ENCODE measurements around the gene ANKRD53. TPM values are rescaled to one million over a fixed set of nuclear protein-coding genes. Genes with fewer than 3 reads are reported as not detected.

Gene ANKRD53
- total RNA-seq, 1 experiment from 2014 or later: not detected

DNA sequence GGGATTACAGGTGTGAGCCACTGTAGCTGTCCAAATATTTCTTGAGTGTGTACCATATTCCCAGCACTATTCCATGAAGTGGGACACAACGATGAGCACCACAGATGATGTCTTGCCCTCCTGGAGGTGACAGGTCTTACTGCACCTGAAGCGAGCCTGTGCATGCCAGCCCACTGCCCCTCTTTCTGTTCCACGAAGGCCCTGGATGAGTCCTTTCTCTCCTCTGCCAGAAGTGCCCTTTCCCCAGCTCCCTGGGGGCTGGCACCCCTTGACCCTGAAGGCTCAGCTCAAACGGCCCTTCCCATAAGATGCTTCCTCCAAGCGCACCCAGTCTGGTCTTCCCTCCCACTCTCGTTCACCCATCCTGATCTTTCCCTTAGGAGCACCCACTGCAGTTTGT is 37.2 kb upstream of the ANKRD53 start:
- no peak for DNase-seq (ENCODE audit: low read depth, low spot score)
- in situ Hi-C loops (cut with HindIII; ENCODE audit: low pct_unique_long_range_greater_than_20kb, low sequenced_read_pairs): no loop called here

DNA sequence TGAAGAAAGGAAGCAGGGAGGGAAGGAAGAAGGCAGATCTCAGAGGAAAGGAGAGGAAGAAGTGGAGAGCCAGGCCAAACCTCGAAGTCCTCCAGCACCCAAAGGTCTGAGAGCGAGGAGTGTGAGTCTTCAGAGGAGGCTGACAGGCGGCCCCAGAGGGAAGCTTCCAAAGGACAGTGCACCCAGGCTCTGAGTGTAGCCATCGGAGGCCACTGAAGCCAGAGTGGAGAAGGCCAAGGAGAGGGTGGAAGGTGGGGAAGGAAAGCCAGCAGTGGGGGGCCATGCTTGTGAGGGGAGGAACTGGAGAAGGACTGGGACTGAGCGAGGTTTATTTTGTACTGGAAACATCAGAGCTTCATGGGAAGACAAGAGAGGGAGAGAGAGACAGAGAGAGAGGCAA is 36.7 kb upstream of the ANKRD53 start:
- in situ Hi-C loops (cut with HindIII; ENCODE audit: low pct_unique_long_range_greater_than_20kb, low sequenced_read_pairs): no loop called here

DNA sequence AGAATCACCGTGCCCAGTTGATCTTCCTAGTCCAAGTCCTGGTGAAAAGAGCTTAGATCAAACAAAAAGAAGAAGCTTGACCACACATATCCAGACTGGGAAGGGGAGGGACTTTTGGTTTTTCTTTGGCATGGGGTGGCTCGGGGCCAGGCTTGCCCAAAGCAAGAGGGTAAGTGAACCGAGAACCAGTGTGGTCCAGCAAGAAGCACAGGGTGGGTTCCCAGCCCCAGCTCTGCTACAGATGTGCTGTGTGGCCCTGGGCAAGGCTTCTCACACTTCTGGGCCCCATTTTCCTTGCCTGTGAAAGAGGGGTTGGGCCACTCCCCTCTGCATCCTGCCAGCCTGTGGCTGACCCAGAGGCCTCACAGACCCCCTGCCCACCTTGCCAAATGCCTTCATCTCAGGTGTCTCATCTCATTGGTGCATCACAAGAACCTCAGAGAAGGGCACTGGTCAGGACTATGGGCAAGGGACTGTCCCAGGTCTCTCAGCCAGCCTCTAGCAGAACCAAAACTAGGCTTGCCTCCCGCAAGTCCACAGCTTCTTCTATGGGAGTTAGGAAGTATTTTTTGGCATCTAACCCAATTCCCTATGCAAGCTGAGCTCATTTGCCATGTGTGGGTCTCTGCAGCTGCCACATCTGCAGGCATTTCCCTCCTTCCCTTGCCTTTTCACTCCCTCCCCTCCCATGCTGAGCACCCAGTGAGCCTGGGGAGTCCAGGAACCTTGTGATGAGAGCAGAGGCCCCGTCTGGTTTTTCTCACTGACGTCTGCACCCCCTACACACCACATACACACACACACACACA is 35.8 kb upstream of the ANKRD53 start:
- in situ Hi-C loops (cut with HindIII; ENCODE audit: low pct_unique_long_range_greater_than_20kb, low sequenced_read_pairs): no loop called here
- no peak for DNase-seq (ENCODE audit: low read depth, low spot score)

More for the DNA sequence above, 36.7 kb upstream of the ANKRD53 start:
- no peak for DNase-seq (ENCODE audit: low read depth, low spot score)

DNA sequence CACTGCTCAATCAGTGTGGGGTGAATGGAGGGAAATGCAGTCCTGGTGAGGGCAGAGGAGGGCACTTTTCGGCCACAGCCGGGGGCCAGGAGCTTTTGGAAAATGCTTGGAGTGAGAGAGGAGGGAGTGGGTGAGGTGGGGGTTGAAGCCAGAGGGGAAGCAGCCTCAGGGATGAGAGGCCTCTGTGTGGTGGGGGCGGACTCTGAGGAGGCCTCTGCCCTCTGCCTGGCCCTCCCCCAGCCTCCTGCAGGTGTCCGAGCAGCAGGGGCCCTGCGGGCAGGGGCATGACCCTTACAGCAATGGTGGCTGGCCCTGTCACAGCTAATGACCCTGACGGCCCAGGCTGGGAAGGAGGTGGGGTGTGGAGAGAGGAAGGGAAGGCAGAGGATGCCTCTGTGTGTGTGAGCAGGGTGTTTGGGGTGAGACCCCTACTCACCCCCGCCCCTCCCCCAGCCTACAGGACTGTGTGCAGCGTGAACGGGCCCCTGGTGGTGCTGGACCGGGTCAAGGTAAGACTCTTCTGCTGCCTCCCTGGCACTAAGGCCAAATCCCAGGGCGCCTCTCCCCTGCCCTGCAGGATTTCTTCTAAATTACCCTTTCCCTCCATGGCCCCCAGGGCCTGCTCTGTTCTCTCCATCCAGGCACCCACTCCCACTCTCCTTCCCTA is 35.1 kb upstream of the ANKRD53 start:
- in situ Hi-C loops (cut with HindIII; ENCODE audit: low pct_unique_long_range_greater_than_20kb, low sequenced_read_pairs): no loop called here
- no peak for DNase-seq (ENCODE audit: low read depth, low spot score)

DNA sequence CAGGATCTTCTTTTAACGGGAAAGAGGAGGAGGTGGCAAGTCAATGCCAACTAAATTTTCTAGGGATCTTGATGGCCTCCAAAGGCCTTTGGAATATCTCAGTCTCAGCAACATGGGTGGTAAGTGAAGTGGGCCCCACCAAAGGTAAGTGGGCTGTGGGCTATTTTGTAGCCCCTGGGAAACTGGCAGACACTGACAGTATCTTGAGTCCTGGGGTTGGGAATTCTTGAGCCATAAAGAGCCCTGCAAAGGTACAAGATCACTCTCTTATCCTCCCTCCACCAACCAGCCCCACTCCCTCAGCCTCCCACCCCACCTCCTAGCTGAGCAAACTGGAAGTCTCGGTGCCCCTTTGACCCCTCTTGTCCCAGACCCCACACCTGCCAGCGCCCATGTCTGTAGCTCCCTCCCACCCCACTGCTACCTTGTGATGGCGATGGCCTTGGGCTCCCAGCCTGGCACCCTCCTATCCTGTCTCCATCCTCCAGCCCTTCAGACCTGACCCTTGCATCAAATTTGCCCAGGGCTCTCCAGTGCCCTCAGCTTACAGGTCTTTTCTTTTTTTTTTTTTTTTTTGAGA is 34.2 kb upstream of the ANKRD53 start:
- DNase-seq (ENCODE audit: low read depth, low spot score): no peak
- in situ Hi-C loops (cut with HindIII; ENCODE audit: low pct_unique_long_range_greater_than_20kb, low sequenced_read_pairs): no loop called here

DNA sequence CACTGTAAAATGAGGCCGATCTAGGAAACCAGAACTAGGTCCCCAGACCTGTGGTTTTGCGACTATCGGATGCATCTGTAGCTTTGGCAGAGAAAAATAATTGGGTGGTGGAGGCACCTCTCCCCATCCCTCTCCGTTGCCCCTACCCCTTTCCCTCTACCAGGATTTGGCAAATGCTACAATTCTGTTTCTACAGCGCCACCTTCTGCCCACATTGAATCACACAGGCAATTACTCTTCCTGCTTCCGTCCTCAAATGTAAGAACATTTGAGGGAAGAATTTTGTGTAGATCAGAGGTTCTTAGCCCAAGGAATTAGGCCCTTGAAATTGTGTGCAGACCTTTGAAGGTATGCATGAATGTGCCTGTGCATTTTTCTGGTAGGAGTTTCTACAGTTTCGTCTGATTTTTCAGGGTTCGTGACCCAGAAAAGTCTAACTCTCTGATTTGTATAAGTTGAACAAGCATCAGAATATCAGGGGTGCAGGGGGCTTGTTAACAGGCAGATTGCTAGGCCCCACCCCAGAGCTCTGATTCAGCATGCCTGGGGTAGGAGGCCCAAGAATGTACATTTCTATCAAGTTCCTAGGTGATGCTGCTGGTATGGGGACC is 31.5 kb upstream of the ANKRD53 start:
- in situ Hi-C loops (cut with HindIII; ENCODE audit: low pct_unique_long_range_greater_than_20kb, low sequenced_read_pairs): no loop called here
- peak; percentile 85 for DNase-seq (ENCODE audit: low read depth, low spot score)

DNA sequence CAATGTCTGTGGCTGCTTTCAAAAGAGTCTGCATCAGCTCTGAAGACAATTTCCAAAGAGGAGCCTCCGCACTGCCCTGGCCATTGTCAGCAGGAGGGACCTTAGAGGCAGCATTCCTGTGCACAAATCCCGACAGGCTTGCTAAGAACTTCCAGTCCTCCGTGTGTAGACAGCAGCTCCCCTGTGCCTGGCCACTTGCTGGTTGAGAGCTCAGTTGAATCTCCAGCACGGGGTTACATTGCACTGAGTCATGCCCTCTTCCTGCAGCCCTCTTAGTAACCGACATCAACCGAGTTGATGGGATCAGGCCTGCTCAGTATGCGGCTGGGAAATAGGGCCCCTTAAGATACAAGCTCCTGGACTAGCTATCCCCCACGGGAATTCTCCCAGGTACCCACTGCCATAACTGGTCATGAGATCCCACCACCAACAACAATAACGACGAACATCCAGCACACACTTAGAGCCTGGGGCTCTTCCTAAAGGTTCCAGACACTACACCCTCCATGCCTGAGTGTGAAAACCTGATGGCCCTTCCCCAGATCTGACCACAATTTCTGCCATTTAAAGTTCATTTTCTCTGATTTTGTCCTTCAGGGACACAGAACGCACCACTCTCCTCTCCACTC is 30.8 kb upstream of the ANKRD53 start:
- in situ Hi-C loops (cut with HindIII; ENCODE audit: low pct_unique_long_range_greater_than_20kb, low sequenced_read_pairs): no loop called here

DNA sequence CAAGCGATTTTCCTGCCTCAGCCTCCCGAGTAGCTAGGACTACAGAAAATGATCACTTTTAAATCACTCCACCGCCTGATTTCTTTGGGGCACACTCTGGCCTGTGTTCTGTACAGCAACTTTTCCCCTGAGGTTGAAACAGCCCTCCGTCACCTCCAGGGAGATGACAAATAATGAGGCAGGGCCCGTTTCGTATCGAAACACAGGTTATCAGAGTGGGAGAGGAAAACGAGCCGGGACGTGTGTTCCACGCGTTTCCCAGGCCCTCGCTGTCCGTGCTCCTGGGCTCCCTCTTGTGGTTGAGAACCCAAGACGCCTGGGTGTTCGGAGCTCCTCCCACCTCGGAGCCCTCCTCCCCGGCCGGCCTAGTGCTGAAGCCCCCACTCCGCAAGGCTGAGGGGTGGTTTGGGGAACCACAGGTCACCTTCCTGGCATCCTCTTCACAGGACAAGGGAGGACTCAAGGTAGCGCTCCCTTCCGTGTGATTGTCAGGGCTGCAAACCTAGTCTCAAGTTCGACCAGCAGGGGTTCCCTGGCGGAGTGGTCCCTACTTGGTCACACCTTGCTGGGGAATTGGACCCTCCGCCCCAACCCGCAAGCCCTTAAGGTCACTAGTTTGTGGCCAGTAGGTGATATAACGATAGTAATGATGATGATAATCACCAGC is 30.0 kb upstream of the ANKRD53 start:
- peak; percentile 90 for DNase-seq (ENCODE audit: low read depth, low spot score)
- in situ Hi-C loops (cut with HindIII; ENCODE audit: low pct_unique_long_range_greater_than_20kb, low sequenced_read_pairs): no loop called here

More for the DNA sequence above, 30.8 kb upstream of the ANKRD53 start:
- peak; percentile 54 for DNase-seq (ENCODE audit: low read depth, low spot score)

DNA sequence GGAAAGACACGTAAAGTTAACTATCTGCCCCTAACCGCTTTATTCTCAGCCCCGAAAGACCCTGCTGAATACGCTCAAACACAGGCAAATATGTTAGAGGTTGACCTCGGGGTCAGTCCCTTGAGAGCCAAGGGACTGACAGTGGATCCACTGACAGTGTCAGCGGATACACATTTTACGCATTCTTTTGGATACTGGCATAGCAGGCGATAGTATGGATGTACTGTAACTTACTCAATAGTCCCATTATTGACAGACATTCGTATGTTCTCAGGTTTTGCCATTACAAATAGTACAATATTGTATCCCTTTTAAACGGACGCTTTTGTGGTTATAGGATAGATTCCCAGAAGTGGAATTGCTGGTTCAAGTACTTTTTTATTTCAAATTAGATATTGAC is 29.3 kb upstream of the ANKRD53 start:
- in situ Hi-C loops (cut with HindIII; ENCODE audit: low pct_unique_long_range_greater_than_20kb, low sequenced_read_pairs): no loop called here
- peak; percentile 87 for DNase-seq (ENCODE audit: low read depth, low spot score)

DNA sequence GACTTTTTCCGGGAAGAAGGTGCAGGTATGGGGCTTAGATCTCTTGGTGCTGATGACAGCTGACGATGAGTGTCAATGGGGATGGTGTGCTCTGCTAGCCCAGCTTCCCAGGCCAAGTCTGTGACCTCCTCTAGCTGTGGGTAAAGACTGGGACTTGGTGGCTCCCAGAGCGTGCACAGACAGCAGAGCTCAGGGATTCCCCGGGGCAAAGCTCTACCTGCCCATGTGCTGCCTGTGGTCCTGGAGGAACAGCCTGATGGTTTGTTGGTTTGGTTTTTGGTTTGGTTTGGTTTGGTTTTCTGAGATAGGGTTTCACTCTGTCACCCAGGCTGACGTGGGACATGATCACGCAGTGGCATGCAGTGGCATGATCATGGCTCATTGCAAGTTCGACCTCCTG is 23.5 kb upstream of the ANKRD53 start:
- DNase-seq (ENCODE audit: low read depth, low spot score): no peak
- in situ Hi-C loops (cut with HindIII; ENCODE audit: low pct_unique_long_range_greater_than_20kb, low sequenced_read_pairs): no loop called here

DNA sequence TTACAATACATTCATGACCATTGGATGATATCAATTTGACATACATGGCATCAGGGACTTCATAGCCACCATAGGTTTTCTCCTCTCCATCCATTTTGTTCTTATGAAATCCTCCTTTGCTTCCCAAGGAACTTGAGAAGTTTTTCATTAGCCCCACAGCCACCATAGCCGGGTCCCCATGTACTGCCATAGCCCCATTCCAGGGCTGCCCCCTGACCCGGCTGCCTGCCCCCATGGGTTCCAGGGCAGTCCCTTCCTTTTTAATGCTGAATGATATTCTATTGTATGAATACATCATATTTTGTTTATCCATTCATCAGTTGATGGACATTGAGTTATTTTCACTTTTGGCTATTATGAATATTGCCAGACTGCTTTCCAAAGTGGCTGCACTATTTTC is 22.3 kb upstream of the ANKRD53 start:
- in situ Hi-C loops (cut with HindIII; ENCODE audit: low pct_unique_long_range_greater_than_20kb, low sequenced_read_pairs): no loop called here
- no peak for DNase-seq (ENCODE audit: low read depth, low spot score)

DNA sequence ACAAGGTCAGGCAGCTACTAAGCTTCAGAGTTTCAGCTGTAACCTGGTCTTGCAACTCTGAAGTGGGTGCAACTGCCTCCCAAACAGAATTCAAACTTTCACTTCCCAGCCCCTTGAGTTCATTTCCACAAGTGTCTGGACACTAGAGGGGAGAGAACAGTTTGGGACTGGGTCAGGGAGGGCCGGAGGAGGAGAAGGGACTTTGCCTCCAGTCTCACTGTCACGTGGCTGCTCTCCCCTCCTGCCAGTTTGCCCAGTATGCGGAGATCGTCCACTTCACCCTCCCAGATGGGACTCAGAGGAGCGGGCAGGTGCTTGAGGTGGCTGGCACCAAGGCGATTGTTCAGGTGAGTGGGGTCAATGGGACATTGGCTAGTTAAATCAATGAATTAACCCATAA is 20.6 kb upstream of the ANKRD53 start:
- DNase-seq (ENCODE audit: low read depth, low spot score): no peak
- in situ Hi-C loops (cut with HindIII; ENCODE audit: low pct_unique_long_range_greater_than_20kb, low sequenced_read_pairs): no loop called here

DNA sequence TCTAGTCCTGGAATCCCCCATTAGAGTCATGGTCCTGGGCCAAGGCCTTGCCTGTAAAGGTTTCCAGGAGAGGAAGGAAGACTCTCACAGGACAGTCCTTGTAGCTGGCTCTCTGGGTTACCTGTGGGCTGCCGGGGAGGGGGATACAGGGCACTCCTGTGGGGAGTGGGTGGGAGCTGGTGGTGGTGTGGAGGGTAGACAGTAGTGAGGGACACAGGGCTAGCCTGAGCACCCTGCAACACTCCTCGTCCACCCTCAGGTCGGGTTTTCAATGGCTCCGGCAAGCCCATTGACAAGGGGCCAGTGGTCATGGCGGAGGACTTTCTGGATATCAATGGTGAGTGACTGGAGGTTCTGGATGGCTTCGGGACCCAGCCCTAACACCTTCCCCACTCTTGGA is 19.7 kb upstream of the ANKRD53 start:
- DNase-seq (ENCODE audit: low read depth, low spot score): no peak
- in situ Hi-C loops (cut with HindIII; ENCODE audit: low pct_unique_long_range_greater_than_20kb, low sequenced_read_pairs): no loop called here

DNA sequence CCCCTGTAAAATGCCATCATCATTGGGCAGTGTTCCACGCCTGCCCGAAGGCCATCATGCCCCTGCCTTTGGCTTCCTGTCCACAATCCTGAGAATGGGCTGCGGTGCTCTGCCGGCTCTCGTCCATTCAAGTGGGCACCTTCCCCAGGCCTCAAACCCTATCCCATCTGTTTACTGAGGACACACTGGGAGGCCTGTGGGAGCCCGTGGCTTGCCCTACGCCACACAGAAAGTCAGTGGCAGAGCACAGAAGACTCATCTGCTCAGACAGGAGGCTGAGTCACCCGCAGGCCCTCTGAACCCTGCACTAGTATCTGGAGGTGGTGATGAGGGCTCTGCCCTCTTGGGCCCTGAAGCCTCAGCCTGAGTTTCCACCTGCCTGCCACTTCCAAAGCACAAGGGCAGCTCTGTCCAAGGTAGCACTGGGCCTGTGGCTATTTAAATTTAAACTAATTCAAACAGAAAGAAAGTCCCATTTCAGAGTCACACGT is 19.1 kb upstream of the ANKRD53 start:
- in situ Hi-C loops (cut with HindIII; ENCODE audit: low pct_unique_long_range_greater_than_20kb, low sequenced_read_pairs): no loop called here
- no peak for DNase-seq (ENCODE audit: low read depth, low spot score)

DNA sequence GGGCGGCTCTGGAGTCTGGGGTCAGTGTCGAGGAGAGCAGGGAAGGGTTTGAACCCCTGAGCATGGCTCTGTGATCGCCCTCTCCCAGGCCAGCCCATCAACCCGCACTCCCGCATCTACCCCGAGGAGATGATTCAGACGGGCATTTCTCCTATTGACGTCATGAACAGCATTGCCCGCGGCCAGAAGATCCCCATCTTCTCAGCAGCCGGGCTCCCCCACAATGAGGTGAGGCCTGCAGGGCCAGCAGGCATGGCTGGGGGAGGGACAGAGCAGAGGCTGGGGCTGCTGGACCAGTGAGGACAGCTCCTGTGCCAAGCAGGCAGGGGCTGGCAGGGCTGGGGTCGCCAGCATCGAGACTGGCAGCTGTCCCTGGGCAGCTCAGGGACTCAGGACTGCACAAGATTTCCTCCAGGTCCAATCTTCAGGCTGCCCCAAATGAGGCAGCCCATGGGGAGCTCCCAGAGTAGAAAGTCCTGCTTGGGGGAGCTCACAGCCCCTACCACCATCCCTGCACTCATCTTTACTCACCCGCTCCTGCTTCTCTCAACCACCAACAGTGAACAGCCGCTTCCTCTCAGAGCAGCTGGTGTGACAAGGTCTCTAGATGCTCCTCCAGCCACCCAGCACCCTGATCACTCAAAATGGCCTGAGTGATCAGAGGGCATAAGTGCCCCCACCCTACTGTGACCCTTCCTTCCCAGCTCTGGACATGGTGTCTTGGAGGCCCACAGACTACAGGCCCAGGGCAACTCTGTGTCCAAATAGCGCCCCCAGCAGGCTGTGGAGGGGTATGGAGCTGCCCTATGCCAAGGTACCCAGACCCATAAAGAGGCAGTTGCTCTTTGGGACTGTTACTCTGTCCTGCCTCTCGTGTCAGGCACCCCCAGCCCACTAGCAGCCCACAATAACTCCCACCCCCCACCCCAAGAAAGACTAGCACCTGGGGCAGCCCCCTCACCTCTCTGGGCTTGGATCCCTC is 18.3 kb upstream of the ANKRD53 start:
- peak; percentile 36 for DNase-seq (ENCODE audit: low read depth, low spot score)
- in situ Hi-C loops (cut with HindIII; ENCODE audit: low pct_unique_long_range_greater_than_20kb, low sequenced_read_pairs): no loop called here

DNA sequence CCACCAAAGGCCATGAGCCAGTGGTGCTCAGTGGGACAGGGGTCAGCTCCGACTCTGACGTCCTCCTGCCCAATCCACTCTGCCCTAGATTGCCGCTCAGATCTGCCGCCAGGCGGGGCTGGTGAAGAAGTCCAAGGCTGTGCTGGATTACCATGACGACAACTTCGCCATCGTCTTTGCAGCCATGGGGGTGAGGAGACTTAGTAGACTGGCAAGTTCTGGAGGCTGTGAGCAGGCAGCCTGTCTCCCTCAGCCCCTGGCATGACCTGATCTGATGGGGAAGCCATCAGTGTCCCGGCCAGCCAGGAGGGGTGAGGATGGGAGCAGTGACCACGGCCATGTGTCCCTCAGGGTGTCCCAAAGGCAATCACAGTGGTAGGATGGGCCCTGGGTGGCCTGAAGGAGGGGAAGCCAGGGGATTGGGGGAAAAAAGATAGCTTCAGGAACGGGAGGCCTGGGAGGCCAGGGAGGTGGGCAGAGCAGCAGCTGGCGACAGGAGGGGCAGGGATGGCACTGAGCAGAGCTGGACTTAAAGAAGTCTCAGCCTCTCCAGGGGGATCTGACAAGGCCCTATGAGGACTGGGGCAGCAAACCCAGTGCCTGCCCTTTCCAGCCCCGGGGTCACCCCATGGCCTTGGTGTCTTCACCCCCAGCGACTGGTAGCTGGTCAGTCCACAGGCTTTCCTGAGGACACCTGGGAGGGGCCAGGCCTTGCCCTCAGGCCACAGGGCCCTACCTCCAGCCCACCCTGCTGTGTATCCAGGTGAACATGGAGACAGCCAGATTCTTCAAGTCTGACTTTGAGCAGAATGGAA is 17.4 kb upstream of the ANKRD53 start:
- in situ Hi-C loops (cut with HindIII; ENCODE audit: low pct_unique_long_range_greater_than_20kb, low sequenced_read_pairs): no loop called here
- DNase-seq (ENCODE audit: low read depth, low spot score): peak; percentile 40
